HEK293 (cell line): ENCODE measurements around the gene ARID3A.
A peak's percentile ranks its signal among the peaks of the same experiment; 100 is the strongest.

ENCODE experiments used
- GLI4 ChIP-seq: fragments of 450-650 bp; formaldehyde crosslinking; IDR thresholded peaks from 2 replicates; pipeline ENCODE4 v1.5.1; 2016; ENCODE audit warnings: missing biosample characterization, missing genetic modification characterization
- KLF1 ChIP-seq: fragments of 450-650 bp; formaldehyde crosslinking; IDR thresholded peaks from 2 replicates; pipeline ENCODE4 v1.5.1; 2016; ENCODE audit warnings: missing biosample characterization, missing genetic modification characterization
- KLF10 ChIP-seq: fragments of 450-650 bp; IDR thresholded peaks from 2 replicates; pipeline ENCODE4 v1.5.1; 2018; ENCODE audit warnings: missing biosample characterization, mild to moderate bottlenecking, missing genetic modification characterization
- PRDM1 ChIP-seq: fragments of 450-650 bp; formaldehyde crosslinking; IDR thresholded peaks from 2 replicates; pipeline ENCODE4; 2016; ENCODE audit warnings: missing biosample characterization, missing genetic modification characterization
- PRDM10 ChIP-seq: fragments of 450-650 bp; formaldehyde crosslinking; IDR thresholded peaks from 2 replicates; pipeline ENCODE4 v1.5.1; 2016; ENCODE audit warnings: missing biosample characterization, missing genetic modification characterization
- PRDM4 ChIP-seq: fragments of 450-650 bp; formaldehyde crosslinking; IDR thresholded peaks from 2 replicates; pipeline ENCODE4 v1.5.1; 2017; ENCODE audit warnings: missing biosample characterization, missing genetic modification characterization
- REST ChIP-seq: fragments of 450-650 bp; formaldehyde crosslinking; IDR thresholded peaks from 2 replicates; pipeline ENCODE4 v1.5.1; 2016; ENCODE audit warnings: missing biosample characterization, missing genetic modification characterization
- ZBTB6 ChIP-seq: fragments of 450-650 bp; formaldehyde crosslinking; IDR thresholded peaks from 2 replicates; pipeline ENCODE4 v1.5.1; 2017; ENCODE audit warnings: missing biosample characterization, missing genetic modification characterization
- ZBTB8A ChIP-seq: fragments of 450-650 bp; formaldehyde crosslinking; IDR thresholded peaks from 2 replicates; pipeline ENCODE4 v1.5.1; 2016; ENCODE audit warnings: missing biosample characterization, missing genetic modification characterization
- ZNF202 ChIP-seq: fragments of 450-650 bp; formaldehyde crosslinking; IDR thresholded peaks from 2 replicates; pipeline ENCODE4 v1.5.1; 2016; ENCODE audit warnings: missing biosample characterization, missing genetic modification characterization, borderline replicate concordance
- ZNF266 ChIP-seq: fragments of 450-650 bp; formaldehyde crosslinking; IDR thresholded peaks from 2 replicates; pipeline ENCODE4 v1.5.1; 2016; ENCODE audit warnings: missing biosample characterization, missing genetic modification characterization, low read depth
- ZNF292 ChIP-seq: fragments of 450-650 bp; formaldehyde crosslinking; IDR thresholded peaks from 2 replicates; pipeline ENCODE4 v1.5.1; 2016; ENCODE audit warnings: low read depth, missing biosample characterization, missing genetic modification characterization, borderline replicate concordance
- ZNF302 ChIP-seq: fragments of 450-650 bp; formaldehyde crosslinking; IDR thresholded peaks from 2 replicates; pipeline ENCODE4 v1.5.1; 2016; ENCODE audit warnings: missing biosample characterization, missing genetic modification characterization, low read depth
- ZNF558 ChIP-seq: fragments of 450-650 bp; formaldehyde crosslinking; IDR thresholded peaks from 2 replicates; pipeline ENCODE4 v1.5.1; 2016; ENCODE audit warnings: missing biosample characterization, missing genetic modification characterization
- ZNF560 ChIP-seq: fragments of 450-650 bp; formaldehyde crosslinking; IDR thresholded peaks from 2 replicates; pipeline ENCODE4 v1.5.1; 2017; ENCODE audit warnings: missing biosample characterization, missing genetic modification characterization, borderline replicate concordance
- ZNF654 ChIP-seq: fragments of 450-650 bp; formaldehyde crosslinking; IDR thresholded peaks from 2 replicates; pipeline ENCODE4 v1.5.1; 2016; ENCODE audit warnings: low read depth, missing biosample characterization, missing genetic modification characterization
- ZNF707 ChIP-seq: fragments of 450-650 bp; formaldehyde crosslinking; IDR thresholded peaks from 2 replicates; pipeline ENCODE4 v1.5.1; 2016; ENCODE audit warnings: missing biosample characterization, missing genetic modification characterization
- ZNF76 ChIP-seq: fragments of 450-650 bp; formaldehyde crosslinking; IDR thresholded peaks from 2 replicates; pipeline ENCODE4; 2016; ENCODE audit warnings: low read depth, missing biosample characterization, missing genetic modification characterization, borderline replicate concordance
- ZSCAN23 ChIP-seq: fragments of 450-650 bp; formaldehyde crosslinking; IDR thresholded peaks from 2 replicates; pipeline ENCODE4 v1.5.1; 2016; ENCODE audit warnings: missing biosample characterization, missing genetic modification characterization
- ZSCAN30 ChIP-seq: fragments of 450-650 bp; IDR thresholded peaks from 2 replicates; pipeline ENCODE4 v1.5.1; 2018; ENCODE audit warnings: missing biosample characterization, mild to moderate bottlenecking, missing genetic modification characterization, moderate library complexity
- ZXDB ChIP-seq: fragments of 450-650 bp; formaldehyde crosslinking; IDR thresholded peaks from 2 replicates; pipeline ENCODE4 v1.5.1; 2016; ENCODE audit warnings: missing biosample characterization, missing genetic modification characterization
- TF ChIP-seq, protein P1 (sequence below): fragments of 450-650 bp; formaldehyde crosslinking; IDR thresholded peaks from 2 replicates; pipeline ENCODE4 v1.5.1; 2016; ENCODE audit warnings: missing biosample characterization, missing genetic modification characterization
- TF ChIP-seq, protein P2 (sequence below): fragments of 450-650 bp; formaldehyde crosslinking; IDR thresholded peaks from 2 replicates; pipeline ENCODE4 v1.5.1; 2016; ENCODE audit warnings: missing biosample characterization, missing genetic modification characterization
- TF ChIP-seq, protein P3 (sequence below): fragments of 450-650 bp; formaldehyde crosslinking; IDR thresholded peaks from 2 replicates; pipeline ENCODE4 v1.5.1; 2016; ENCODE audit warnings: missing biosample characterization, missing genetic modification characterization

ARID3A gene

GRCh38 chr19:982567-983170 is 56.8 kb downstream of the ARID3A start (continued):
- TF ChIP-seq KLF1 = no peak
- TF ChIP-seq ZNF76 (tag by site-specific recombination) = no peak
- TF ChIP-seq ZNF292 = no peak
- no peak for TF ChIP-seq ZNF266 (tag by site-specific recombination)
- TF ChIP-seq ZBTB6 (tag by site-specific recombination) = 0 out of 2 replicates have a peak, but pooled peaks have one; percentile 11
- peak; percentile 54 for TF ChIP-seq ZBTB8A (tag by site-specific recombination)
- peak; percentile 21; the same call in 1 of the 2 replicates for TF ChIP-seq PRDM4 (tag by site-specific recombination)
- peak; percentile 51 for TF ChIP-seq ZXDB (tag by site-specific recombination)
- TF ChIP-seq ZNF558 (tag by site-specific recombination) = no peak
- peak; percentile 81 for TF ChIP-seq KLF10 (tag by site-specific recombination)
- TF ChIP-seq ZNF707 = no peak
- no peak for TF ChIP-seq ZSCAN23 (tag by site-specific recombination)
- TF ChIP-seq, protein P1, sequence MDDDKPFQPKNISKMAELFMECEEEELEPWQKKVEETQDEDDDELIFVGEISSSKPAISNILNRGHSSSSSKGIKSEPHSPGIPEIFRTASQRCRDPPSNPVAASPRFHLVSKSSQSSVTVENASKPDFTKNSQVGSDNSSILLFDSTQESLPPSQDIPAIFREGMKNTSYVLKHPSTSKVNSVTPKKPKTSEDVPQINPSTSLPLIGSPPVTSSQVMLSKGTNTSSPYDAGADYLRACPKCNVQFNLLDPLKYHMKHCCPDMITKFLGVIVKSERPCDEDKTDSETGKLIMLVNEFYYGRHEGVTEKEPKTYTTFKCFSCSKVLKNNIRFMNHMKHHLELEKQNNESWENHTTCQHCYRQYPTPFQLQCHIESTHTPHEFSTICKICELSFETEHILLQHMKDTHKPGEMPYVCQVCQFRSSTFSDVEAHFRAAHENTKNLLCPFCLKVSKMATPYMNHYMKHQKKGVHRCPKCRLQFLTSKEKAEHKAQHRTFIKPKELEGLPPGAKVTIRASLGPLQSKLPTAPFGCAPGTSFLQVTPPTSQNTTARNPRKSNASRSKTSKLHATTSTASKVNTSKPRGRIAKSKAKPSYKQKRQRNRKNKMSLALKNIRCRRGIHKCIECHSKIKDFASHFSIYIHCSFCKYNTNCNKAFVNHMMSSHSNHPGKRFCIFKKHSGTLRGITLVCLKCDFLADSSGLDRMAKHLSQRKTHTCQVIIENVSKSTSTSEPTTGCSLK (tag by site-specific recombination) = no peak
- TF ChIP-seq, protein P2, sequence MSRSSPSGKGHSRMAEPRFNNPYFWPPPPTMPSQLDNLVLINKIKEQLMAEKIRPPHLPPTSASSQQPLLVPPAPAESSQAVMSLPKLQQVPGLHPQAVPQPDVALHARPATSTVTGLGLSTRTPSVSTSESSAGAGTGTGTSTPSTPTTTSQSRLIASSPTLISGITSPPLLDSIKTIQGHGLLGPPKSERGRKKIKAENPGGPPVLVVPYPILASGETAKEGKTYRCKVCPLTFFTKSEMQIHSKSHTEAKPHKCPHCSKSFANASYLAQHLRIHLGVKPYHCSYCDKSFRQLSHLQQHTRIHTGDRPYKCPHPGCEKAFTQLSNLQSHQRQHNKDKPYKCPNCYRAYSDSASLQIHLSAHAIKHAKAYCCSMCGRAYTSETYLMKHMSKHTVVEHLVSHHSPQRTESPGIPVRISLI (tag by site-specific recombination) = no peak
- TF ChIP-seq PRDM10 (tag by site-specific recombination) = 0 out of 2 replicates have a peak, but pooled peaks have one; percentile 16
- TF ChIP-seq ZNF302 = no peak
- no peak for TF ChIP-seq REST (tag by site-specific recombination)
- no peak for TF ChIP-seq ZNF202 (tag by site-specific recombination)
- no peak for TF ChIP-seq GLI4
- no peak for TF ChIP-seq PRDM1 (tag by site-specific recombination)
- 0 out of 2 replicates have a peak, but pooled peaks have one; percentile 16 for TF ChIP-seq ZNF654
- peak; percentile 98 for TF ChIP-seq ZSCAN30
- TF ChIP-seq, protein P3, sequence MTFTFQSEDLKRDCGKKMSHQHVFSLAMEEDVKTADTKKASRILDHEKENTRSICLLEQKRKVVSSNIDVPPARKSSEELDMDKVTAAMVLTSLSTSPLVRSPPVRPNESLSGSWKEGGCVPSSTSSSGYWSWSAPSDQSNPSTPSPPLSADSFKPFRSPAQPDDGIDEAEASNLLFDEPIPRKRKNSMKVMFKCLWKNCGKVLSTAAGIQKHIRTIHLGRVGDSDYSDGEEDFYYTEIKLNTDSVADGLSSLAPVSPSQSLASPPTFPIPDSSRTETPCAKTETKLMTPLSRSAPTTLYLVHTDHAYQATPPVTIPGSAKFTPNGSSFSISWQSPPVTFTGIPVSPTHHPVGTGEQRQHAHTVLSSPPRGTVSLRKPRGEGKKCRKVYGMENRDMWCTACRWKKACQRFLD (tag by site-specific recombination) = no peak
- no peak for TF ChIP-seq ZNF560 (tag by site-specific recombination)
